Large intestine (tissue), 3 donors: ENCODE measurements around the gene POMGNT1. TPM values are rescaled to one million over a fixed set of nuclear protein-coding genes. Genes with fewer than 3 reads are reported as not detected.

ENCODE experiments used
- DNase-seq, 2 donors: peaks; one replicate each; pipeline versions ENCODE4 v3.0.0 to v3.0.0-alpha.2; 2013
- H3K27ac ChIP-seq: one replicate; pipeline ENCODE4 v1.5.1; 2013; ENCODE audit warnings: low read length
- H3K27me3 ChIP-seq: 2 replicates; pipeline ENCODE4 v1.6.1; 2013; ENCODE audit warnings: low read length; ENCODE audit not compliant: control insufficient read depth, insufficient read depth
- H3K36me3 ChIP-seq: 2 replicates; pipeline ENCODE4 v1.6.1; 2013; ENCODE audit warnings: low read length; ENCODE audit not compliant: control insufficient read depth, insufficient read depth
- H3K4me1 ChIP-seq: one replicate; pipeline ENCODE4 v1.6.1; 2013; ENCODE audit warnings: low read length; ENCODE audit not compliant: control insufficient read depth, insufficient read depth
- H3K4me3 ChIP-seq: one replicate; pipeline ENCODE4 v1.5.1; 2013; ENCODE audit warnings: low read length
- H3K9me3 ChIP-seq: one replicate; pipeline ENCODE4 v1.6.1; 2013; ENCODE audit warnings: mild to moderate bottlenecking, low read depth, low read length, moderate library complexity; ENCODE audit not compliant: control insufficient read depth
- WGBS: methylation state at CpG from one replicate; pipeline ENCODE4 v1.1.5; 2013; ENCODE audit warnings: low lambda C conversion rate; ENCODE audit not compliant: insufficient coverage; 5-methylcytosine and 5-hydroxymethylcytosine counted together
- polyA plus RNA-seq: library from polyadenylated mRNA; unstranded; fragments of 120-200 nt; gene quantifications from one replicate; pipeline ENCODE4 v1.2.1, GENCODE V29; 2013

POMGNT1 gene
- polyA plus RNA-seq, 1 donor = 56.4 TPM

- WGBS = no CpG with 5 or more reads among the region's 4 CpGs
- DNase-seq = peak in 1 of 2 donors; percentile 29
- Histone ChIP-seq H3K27ac (no peak overlapping the region), H3K27me3 (peaks cover 3% of the 10 kb centered on the region), H3K4me1 (peaks cover 6% of the 10 kb centered on the region), H3K9me3 (no peaks in the 10 kb centered on the region), H3K4me3 (no peak overlapping the region), H3K36me3 (no peaks in the 10 kb centered on the region)
Measured at GRCh38 chr1:46173361-46173856, 24.8 kb downstream of the POMGNT1 start.

- Histone ChIP-seq H3K36me3 (no peaks in the 10 kb centered on the region), H3K4me3 (no peak overlapping the region), H3K9me3 (no peaks in the 10 kb centered on the region), H3K4me1 (peaks cover 6% of the 10 kb centered on the region), H3K27ac (no peak overlapping the region), H3K27me3 (peaks cover 6% of the 10 kb centered on the region)
- no peak for DNase-seq
- 60% methylated on average over 1 of the region's 4 CpGs for WGBS
Measured at GRCh38 chr1:46172321-46172720, 25.9 kb downstream of the POMGNT1 start.

DNA sequence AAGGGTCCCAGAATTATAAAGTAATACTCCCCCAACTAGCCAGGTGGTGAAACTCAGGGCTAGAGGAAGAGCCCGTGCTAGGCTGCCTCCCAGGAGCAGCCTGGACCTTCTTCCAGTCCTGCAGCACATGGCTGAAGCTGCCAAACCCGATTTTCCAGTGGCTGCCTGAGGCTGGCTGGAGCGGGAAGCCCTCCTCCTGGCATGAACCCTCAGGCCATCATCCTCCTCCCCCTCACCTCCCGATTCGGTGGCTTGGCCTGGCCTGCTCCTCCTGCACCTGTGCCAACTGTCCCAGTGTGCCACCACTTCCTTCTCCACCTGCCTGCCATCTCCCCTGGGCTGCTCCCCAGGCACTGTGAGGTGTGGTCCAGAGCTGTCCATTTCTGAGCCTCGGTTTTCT is 26.4 kb downstream of the POMGNT1 start:
- H3K27ac ChIP-seq = no peak overlapping the region
- H3K4me3 ChIP-seq = no peak overlapping the region
- WGBS = no CpG with 5 or more reads among the region's 6 CpGs

GRCh38 chr1:46171351-46171750 is 26.9 kb downstream of the POMGNT1 start:
- peaks cover 6% of the 10 kb centered on the region for H3K4me1 ChIP-seq
- H3K9me3 ChIP-seq = no peaks in the 10 kb centered on the region
- H3K27me3 ChIP-seq = peaks cover 13% of the 10 kb centered on the region
- no peak overlapping the region for H3K4me3 ChIP-seq
- no CpG with 5 or more reads among the region's 8 CpGs for WGBS
- H3K27ac ChIP-seq = no peak overlapping the region
- no peaks in the 10 kb centered on the region for H3K36me3 ChIP-seq
- no peak for DNase-seq

More for the DNA sequence above, 26.4 kb downstream of the POMGNT1 start:
- Histone ChIP-seq H3K9me3 (no peaks in the 10 kb centered on the region), H3K27me3 (peaks cover 9% of the 10 kb centered on the region), H3K4me1 (peaks cover 6% of the 10 kb centered on the region), H3K36me3 (no peaks in the 10 kb centered on the region)
- DNase-seq = peak in 1 of 2 donors; percentile 20

DNA sequence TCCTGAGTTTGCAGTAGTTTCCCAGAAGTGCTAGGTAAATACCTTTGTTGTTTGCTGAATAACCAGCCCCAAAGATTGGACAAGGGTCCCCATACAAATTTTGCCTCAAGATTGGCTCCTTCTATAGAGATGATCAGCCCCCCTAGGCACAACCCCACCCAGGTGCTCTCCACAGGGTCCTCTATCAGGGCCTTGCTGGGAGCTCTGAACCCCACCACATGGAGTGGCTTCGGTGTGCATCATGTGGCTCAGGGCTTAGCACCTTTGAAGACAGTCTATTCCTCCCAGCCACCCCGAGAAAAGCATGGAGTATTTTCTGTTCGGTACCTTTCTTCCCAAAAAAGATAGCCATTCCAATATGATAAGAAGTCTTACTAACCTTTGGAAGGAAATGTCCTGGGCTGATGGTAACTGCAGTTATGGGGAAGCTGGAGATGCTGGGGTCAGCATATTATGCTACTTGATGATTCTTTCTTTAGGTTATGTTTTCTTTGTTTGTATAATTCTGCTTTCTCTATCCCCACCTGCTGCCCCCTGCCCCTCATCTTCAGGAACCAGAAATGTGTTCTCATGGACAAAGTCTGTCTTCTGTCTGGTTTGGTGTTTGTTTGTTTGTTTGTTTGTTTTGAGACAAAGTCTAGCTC is 28.3 kb downstream of the POMGNT1 start:
- Histone ChIP-seq H3K4me1 (peaks cover 3% of the 10 kb centered on the region), H3K27ac (no peak overlapping the region), H3K27me3 (peaks cover 13% of the 10 kb centered on the region), H3K4me3 (no peak overlapping the region), H3K9me3 (no peaks in the 10 kb centered on the region), H3K36me3 (no peaks in the 10 kb centered on the region)
- no peak for DNase-seq
- no CpG with 5 or more reads among the region's 3 CpGs for WGBS

- Histone ChIP-seq H3K27ac (no peak overlapping the region), H3K9me3 (no peaks in the 10 kb centered on the region), H3K36me3 (no peaks in the 10 kb centered on the region), H3K4me1 (no peaks in the 10 kb centered on the region), H3K27me3 (peaks cover 13% of the 10 kb centered on the region), H3K4me3 (no peak overlapping the region)
- no CpG with 5 or more reads among the region's 1 CpG for WGBS
- no peak for DNase-seq
Measured at GRCh38 chr1:46168477-46168876, 29.8 kb downstream of the POMGNT1 start.

DNA sequence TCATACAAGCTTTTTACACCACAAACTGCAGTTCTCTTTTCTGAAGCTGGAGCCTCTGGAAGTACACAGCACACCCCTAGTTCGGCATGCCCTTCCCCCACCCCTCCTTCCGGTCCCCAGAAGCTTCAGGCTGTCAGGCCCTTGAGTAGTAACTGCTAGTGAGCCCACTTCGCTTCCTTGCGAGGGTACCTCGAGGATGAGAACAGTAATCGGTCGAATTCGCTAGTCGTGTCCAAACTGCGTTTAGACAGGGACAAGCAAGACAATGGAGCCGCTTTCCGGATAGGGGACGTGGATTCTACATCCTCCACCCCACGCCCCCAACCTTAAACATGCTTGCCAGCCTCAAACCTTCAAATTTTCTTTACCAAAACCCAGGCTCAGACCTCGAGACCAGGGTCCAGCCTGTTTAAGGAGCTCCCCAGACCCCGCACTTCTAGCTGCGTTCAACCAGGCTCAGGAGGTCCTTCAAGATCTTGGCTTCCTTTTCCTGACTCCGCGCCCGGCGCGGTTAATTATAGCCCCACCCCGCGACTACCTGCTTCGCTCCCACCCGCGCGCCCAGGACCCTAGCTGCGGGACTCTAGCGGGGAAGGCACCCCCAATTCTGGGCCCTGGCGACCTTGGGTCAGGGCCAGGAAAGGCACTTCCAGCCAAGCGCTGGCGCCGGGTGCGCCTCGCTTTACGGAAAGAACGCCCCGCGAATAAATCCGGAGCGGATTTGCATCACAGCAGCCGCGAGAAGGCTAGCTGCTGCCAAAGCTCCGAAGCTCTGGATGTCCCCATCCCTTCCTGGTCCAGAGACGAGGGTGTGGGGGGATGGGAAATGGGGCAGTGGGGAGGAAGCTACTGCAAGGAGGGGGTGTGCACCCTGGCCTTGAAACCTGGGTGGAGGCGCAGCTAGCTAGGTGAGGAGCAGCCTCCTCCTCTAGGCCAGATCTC is 31.4 kb downstream of the POMGNT1 start:
- no peaks in the 10 kb centered on the region for H3K9me3 ChIP-seq
- H3K4me1 ChIP-seq = no peaks in the 10 kb centered on the region
- no peaks in the 10 kb centered on the region for H3K36me3 ChIP-seq
- peak overlapping the region; percentile 55 for H3K4me3 ChIP-seq
- H3K27ac ChIP-seq = no peak overlapping the region
- peaks cover 13% of the 10 kb centered on the region for H3K27me3 ChIP-seq
- peak in 1 of 2 donors; percentile 51 for DNase-seq
- WGBS = 0% methylated on average over 1 of the region's 47 CpGs

GRCh38 chr1:46160212-46160611 is 38.0 kb downstream of the POMGNT1 start:
- no peaks in the 10 kb centered on the region for H3K27me3 ChIP-seq
- no peak for DNase-seq
- no CpG with 5 or more reads among the region's 1 CpG for WGBS
- H3K4me3 ChIP-seq = no peak overlapping the region
- H3K4me1 ChIP-seq = no peaks in the 10 kb centered on the region
- H3K36me3 ChIP-seq = no peaks in the 10 kb centered on the region
- H3K27ac ChIP-seq = no peak overlapping the region
- H3K9me3 ChIP-seq = no peaks in the 10 kb centered on the region

DNA sequence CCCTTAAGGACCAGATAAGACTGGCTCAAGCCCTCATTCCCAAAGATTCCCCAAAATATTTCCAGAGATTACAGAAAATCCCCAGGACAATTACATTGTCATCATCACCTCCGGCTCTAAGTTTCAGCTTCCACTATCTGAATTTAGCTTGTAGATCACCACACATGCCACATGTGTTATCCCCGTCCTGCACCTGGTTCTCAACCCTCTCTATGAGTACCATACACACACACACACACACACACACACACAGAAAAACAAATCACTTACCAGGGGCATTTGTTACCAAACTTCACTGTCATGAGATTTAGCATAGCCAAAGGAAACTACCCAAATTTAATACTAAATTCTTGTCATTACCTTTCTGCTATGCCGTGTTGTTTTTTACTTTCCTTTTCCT is 38.7 kb downstream of the POMGNT1 start:
- Histone ChIP-seq H3K4me3 (no peak overlapping the region), H3K9me3 (no peaks in the 10 kb centered on the region), H3K27me3 (no peaks in the 10 kb centered on the region), H3K4me1 (no peaks in the 10 kb centered on the region), H3K36me3 (no peaks in the 10 kb centered on the region), H3K27ac (no peak overlapping the region)
- 86% methylated on average over 1 of the region's 3 CpGs for WGBS
- DNase-seq = no peak
